ENCODE results near the gene SPRN. TPM values are rescaled to one million over a fixed set of nuclear protein-coding genes. Genes with fewer than 3 reads are reported as not detected.

SPRN gene
- total and polyA plus RNA-seq, 2 donors from 2014 or later = not detected

DNA sequence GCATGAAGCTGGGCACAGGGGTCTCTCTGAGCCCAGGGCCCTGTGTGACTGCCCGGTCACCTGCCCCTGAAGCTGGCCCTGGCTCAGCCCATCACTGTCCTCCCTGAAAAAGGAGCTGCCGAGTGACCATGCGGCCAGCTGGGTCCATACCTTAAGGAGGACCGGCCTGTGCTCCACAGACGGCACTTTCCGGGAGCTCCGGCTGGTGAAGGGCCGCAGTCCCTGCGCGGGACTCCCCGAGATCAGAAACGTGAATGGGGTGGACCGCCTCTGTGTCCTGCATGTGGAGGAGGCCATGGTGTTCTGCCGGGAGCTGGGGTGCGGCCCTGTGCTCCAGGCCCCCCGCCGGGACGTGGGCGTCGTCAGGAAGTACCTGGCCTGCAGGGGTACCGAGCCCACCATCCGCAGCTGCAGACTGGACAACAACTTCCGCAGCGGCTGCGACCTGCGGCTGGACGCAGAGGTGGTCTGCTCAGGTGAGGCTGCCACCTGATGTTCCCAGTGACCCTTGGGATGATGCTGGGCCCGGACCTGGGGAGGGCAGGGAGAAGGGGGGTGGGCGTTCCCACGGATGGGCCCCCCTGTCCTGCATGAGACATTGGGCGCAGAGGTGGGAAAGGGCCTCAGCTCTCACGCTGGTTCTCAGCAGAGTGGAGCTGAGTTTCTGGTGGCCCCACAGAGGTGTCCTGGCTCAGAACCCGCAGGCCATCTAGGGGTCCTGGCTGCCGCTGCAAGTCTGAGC, 32.8 kb upstream of the SPRN start:
- H3K4me3 ChIP-seq (ENCODE audit: low read length in 3 of 3) = no peak overlapping the region
- H3K4me1 ChIP-seq (ENCODE audit: control insufficient read depth in 2 of 3, insufficient read depth in 2 of 3, low read depth in 1 of 3, low read length in 3 of 3) = no peaks in the 10 kb centered on the region
- H3K27ac ChIP-seq (ENCODE audit: low read depth in 2 of 2, low read length in 2 of 2) = no peak overlapping the region
- no peaks in the 10 kb centered on the region for H3K36me3 ChIP-seq (ENCODE audit: control insufficient read depth in 2 of 3, insufficient read depth in 3 of 3, low read length in 3 of 3)
- no peak overlapping the region for H3K9ac ChIP-seq (ENCODE audit: low read length in 3 of 3)
- intact Hi-C loops (cut with DNase I) = no loop called here
- H3K9me3 ChIP-seq (ENCODE audit: control insufficient read depth in 2 of 3, insufficient read depth in 1 of 3, low read length in 3 of 3) = no peaks in the 10 kb centered on the region
- FAIRE-seq (no peak), DNase-seq (peak in 2 of 5 donors; percentile 4 to 64)
- TF ChIP-seq, protein P1, sequence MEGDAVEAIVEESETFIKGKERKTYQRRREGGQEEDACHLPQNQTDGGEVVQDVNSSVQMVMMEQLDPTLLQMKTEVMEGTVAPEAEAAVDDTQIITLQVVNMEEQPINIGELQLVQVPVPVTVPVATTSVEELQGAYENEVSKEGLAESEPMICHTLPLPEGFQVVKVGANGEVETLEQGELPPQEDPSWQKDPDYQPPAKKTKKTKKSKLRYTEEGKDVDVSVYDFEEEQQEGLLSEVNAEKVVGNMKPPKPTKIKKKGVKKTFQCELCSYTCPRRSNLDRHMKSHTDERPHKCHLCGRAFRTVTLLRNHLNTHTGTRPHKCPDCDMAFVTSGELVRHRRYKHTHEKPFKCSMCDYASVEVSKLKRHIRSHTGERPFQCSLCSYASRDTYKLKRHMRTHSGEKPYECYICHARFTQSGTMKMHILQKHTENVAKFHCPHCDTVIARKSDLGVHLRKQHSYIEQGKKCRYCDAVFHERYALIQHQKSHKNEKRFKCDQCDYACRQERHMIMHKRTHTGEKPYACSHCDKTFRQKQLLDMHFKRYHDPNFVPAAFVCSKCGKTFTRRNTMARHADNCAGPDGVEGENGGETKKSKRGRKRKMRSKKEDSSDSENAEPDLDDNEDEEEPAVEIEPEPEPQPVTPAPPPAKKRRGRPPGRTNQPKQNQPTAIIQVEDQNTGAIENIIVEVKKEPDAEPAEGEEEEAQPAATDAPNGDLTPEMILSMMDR (IDR thresholded peaks at IDR 0.05; ENCODE audit: borderline replicate concordance, extremely low read depth, insufficient read depth) = no peak
- no peaks in the 10 kb centered on the region for H3K27me3 ChIP-seq (ENCODE audit: control insufficient read depth, insufficient read depth, low read length)

DNA sequence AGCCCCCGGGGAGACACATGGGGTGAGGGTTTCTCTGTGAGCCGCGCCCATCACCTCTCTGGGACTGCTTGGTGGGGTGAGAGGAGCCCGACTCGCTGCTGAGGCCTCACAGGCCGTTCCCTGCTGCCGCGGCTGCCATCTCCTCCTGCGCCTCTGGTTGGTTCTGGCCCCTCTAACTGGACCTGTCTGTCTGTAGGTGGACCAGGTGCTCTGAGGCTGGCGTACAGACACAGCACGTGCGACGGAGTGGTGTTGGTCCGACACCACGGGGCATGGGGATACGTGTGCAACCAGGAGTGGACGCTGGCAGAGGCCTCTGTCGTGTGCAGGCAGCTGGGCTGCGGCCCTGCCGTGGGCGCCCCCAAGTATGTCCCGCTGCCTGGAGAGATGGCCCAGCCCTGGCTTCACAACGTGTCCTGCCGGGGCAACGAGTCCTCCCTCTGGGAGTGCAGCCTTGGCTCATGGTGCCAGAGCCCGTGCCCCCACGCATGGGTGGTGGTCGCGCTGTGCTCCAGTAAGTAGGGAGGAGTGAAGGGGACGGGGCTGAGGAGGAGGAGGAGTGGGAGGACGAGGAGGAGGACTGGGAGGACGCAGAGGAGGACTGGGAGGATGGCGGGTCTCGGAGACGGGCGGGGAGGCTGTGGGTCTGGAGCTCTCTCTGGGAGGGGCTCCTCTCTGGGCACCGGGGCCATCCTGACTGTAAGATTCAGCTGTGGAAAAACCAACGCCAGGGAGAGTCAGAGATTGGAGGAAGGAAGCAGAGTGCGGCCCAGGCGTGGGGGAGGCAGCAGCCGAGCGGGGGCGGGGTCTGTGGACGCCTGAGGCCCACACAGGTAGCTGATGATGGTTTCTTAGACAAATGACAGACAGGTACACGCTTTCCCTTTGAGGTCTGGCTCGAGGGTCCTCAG, 31.9 kb upstream of the SPRN start:
- Histone ChIP-seq H3K27ac (ENCODE audit: low read depth in 2 of 2, low read length in 2 of 2) (no peak overlapping the region), H3K36me3 (ENCODE audit: control insufficient read depth in 2 of 3, insufficient read depth in 3 of 3, low read length in 3 of 3) (no peaks in the 10 kb centered on the region), H3K4me3 (ENCODE audit: low read length in 3 of 3) (no peak overlapping the region), H3K27me3 (ENCODE audit: control insufficient read depth, insufficient read depth, low read length) (no peaks in the 10 kb centered on the region), H3K4me1 (ENCODE audit: control insufficient read depth in 2 of 3, insufficient read depth in 2 of 3, low read depth in 1 of 3, low read length in 3 of 3) (no peaks in the 10 kb centered on the region), H3K9ac (ENCODE audit: low read length in 3 of 3) (no peak overlapping the region), H3K9me3 (ENCODE audit: control insufficient read depth in 2 of 3, insufficient read depth in 1 of 3, low read length in 3 of 3) (no peaks in the 10 kb centered on the region)
- intact Hi-C loops (cut with DNase I) = no loop called here
- no peak for FAIRE-seq
- peak in 2 of 5 donors; percentile 5 to 56 for DNase-seq
- TF ChIP-seq, protein P1 (IDR thresholded peaks at IDR 0.05; ENCODE audit: borderline replicate concordance, extremely low read depth, insufficient read depth) = no peak

DNA sequence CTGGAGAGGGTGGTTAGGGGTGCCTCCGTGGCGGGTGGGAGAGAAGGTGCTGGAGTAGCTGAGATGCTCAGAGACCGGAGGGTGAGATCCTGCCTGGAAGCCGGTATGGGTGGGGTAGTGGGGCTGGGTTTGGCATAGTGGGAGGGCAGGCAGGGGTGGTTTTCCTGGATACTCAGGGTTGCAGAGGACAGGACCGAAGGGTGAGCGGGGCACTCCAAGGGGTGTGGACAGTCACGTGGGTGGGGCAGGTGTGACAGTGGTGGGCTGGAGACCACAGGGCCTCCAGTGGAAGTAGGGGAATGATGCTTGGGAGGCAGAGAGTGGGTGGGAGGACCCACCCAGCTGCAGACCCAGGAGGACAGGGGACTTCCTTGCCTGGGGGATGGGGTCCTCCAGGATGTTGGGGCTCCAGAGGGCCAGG, 31.2 kb upstream of the SPRN start:
- H3K9me3 ChIP-seq (ENCODE audit: control insufficient read depth in 2 of 3, insufficient read depth in 1 of 3, low read length in 3 of 3) = no peaks in the 10 kb centered on the region
- DNase-seq = peak in 1 of 5 donors; percentile 35
- no peaks in the 10 kb centered on the region for H3K4me1 ChIP-seq (ENCODE audit: control insufficient read depth in 2 of 3, insufficient read depth in 2 of 3, low read depth in 1 of 3, low read length in 3 of 3)
- no peak overlapping the region for H3K4me3 ChIP-seq (ENCODE audit: low read length in 3 of 3)
- H3K27ac ChIP-seq (ENCODE audit: low read depth in 2 of 2, low read length in 2 of 2) = no peak overlapping the region
- no peaks in the 10 kb centered on the region for H3K36me3 ChIP-seq (ENCODE audit: control insufficient read depth in 2 of 3, insufficient read depth in 3 of 3, low read length in 3 of 3)
- intact Hi-C loops (cut with DNase I) = no loop called here
- no peak overlapping the region for H3K9ac ChIP-seq (ENCODE audit: low read length in 3 of 3)
- no peak for FAIRE-seq
- H3K27me3 ChIP-seq (ENCODE audit: control insufficient read depth, insufficient read depth, low read length) = no peaks in the 10 kb centered on the region
- TF ChIP-seq, protein P1 (IDR thresholded peaks at IDR 0.05; ENCODE audit: borderline replicate concordance, extremely low read depth, insufficient read depth) = no peak
